SK-N-MC (cell line): Measurements from ENCODE around the gene CTCFL.

Source experiments
- DNase-seq: peaks from one replicate; pipeline ENCODE4 v3.0.0-alpha.2; 2011; ENCODE audit warnings: low read depth, low spot score
- H3K27ac ChIP-seq: fragments of 200-600 bp; sonication (generic); 2 replicates; pipeline ENCODE4 v1.5.1; 2016; ENCODE audit warnings: mixed run types
- H3K36me3 ChIP-seq: fragments of 200-600 bp; sonication (generic); 2 replicates; pipeline ENCODE4 v1.6.1; 2017; ENCODE audit warnings: antibody characterized with exemption, low read length, mixed read lengths; ENCODE audit not compliant: insufficient read depth
- H3K4me3 ChIP-seq: fragments of 200-600 bp; sonication (generic); 2 replicates; pipeline ENCODE4 v1.5.1; 2016
- H3K9ac ChIP-seq: fragments of 200-600 bp; sonication (generic); 2 replicates; pipeline ENCODE4 v1.8.0; 2017; ENCODE audit warnings: mixed run types, mixed read lengths; ENCODE audit not compliant: insufficient read length
- H3K9me3 ChIP-seq: fragments of 200-600 bp; sonication (generic); 2 replicates; pipeline ENCODE4 v1.6.1; 2017; ENCODE audit warnings: low read depth, mild to moderate bottlenecking, antibody characterized with exemption, low read length, moderate library complexity, mixed read lengths
- EZH2 ChIP-seq: fragments of 200-600 bp; sonication (generic); IDR thresholded peaks from one replicate; pipeline ENCODE4 v1.6.1; 2017; ENCODE audit warnings: antibody characterized with exemption
- FOXP2 ChIP-seq: optimal IDR thresholded peaks from 2 replicates; pipeline ENCODE3; 2011; ENCODE audit warnings: mild to moderate bottlenecking, moderate library complexity; ENCODE audit not compliant: insufficient read depth; ENCODE audit errors: extremely low read length, control extremely low read depth
- POLR2AphosphoS5 ChIP-seq: IDR thresholded peaks from 2 replicates; pipeline ENCODE4 v1.6.1; 2012; ENCODE audit warnings: mild to moderate bottlenecking, low read depth, low read length, borderline replicate concordance

The CTCFL gene

GRCh38 chr20:57545927-57546662 is 21.2 kb upstream of the CTCFL start:
- no peak for TF ChIP-seq POLR2AphosphoS5
- TF ChIP-seq FOXP2, result no peak
- no peak for TF ChIP-seq EZH2
- H3K9me3 ChIP-seq, result no peaks in the 10 kb centered on the region
- no peak for DNase-seq
- no peaks in the 10 kb centered on the region for H3K36me3 ChIP-seq
- H3K4me3 ChIP-seq, result no peak overlapping the region
- no peak overlapping the region for H3K9ac ChIP-seq
- H3K27ac ChIP-seq, result no peak overlapping the region

GRCh38 chr20:57544838-57545564 is 20.1 kb upstream of the CTCFL start:
- DNase-seq, result no peak
- Histone ChIP-seq H3K9me3 (no peaks in the 10 kb centered on the region), H3K4me3 (no peak overlapping the region), H3K9ac (no peak overlapping the region), H3K27ac (no peak overlapping the region), H3K36me3 (no peaks in the 10 kb centered on the region)
- TF ChIP-seq POLR2AphosphoS5, result no peak
- TF ChIP-seq EZH2, result no peak
- TF ChIP-seq FOXP2, result no peak

- Histone ChIP-seq H3K9me3 (no peaks in the 10 kb centered on the region), H3K9ac (no peak overlapping the region), H3K4me3 (no peak overlapping the region), H3K36me3 (no peaks in the 10 kb centered on the region), H3K27ac (no peak overlapping the region)
- TF ChIP-seq EZH2, result no peak
- TF ChIP-seq POLR2AphosphoS5, result no peak
- no peak for TF ChIP-seq FOXP2
- DNase-seq, result no peak
These were observed 18.8 kb upstream of the CTCFL start for GRCh38 chr20:57543754-57544153.

- Histone ChIP-seq H3K9me3 (no peaks in the 10 kb centered on the region), H3K4me3 (no peak overlapping the region), H3K36me3 (no peaks in the 10 kb centered on the region), H3K27ac (no peak overlapping the region), H3K9ac (no peak overlapping the region)
- DNase-seq, result no peak
- no peak for TF ChIP-seq FOXP2
- no peak for TF ChIP-seq EZH2
- TF ChIP-seq POLR2AphosphoS5, result no peak
These were observed 16.1 kb upstream of the CTCFL start for GRCh38 chr20:57540890-57541580.

- DNase-seq, result no peak
These were observed 14.9 kb upstream of the CTCFL start for GRCh38 chr20:57539889-57540288.

GRCh38 chr20:57537822-57538221 is 12.9 kb upstream of the CTCFL start:
- DNase-seq, result no peak
- Histone ChIP-seq H3K9ac (no peak overlapping the region), H3K27ac (no peak overlapping the region), H3K4me3 (no peak overlapping the region), H3K9me3 (no peaks in the 10 kb centered on the region), H3K36me3 (no peaks in the 10 kb centered on the region)
- TF ChIP-seq FOXP2 (no peak), EZH2 (no peak), POLR2AphosphoS5 (no peak)

More at GRCh38 chr20:57539889-57540288, 14.9 kb upstream of the CTCFL start:
- Histone ChIP-seq H3K9me3 (no peaks in the 10 kb centered on the region), H3K27ac (no peak overlapping the region), H3K4me3 (no peak overlapping the region), H3K9ac (no peak overlapping the region), H3K36me3 (no peaks in the 10 kb centered on the region)
- TF ChIP-seq EZH2 (no peak), POLR2AphosphoS5 (no peak), FOXP2 (no peak)

GRCh38 chr20:57536771-57537724 is 12.1 kb upstream of the CTCFL start:
- DNase-seq, result no peak
- Histone ChIP-seq H3K27ac (no peak overlapping the region), H3K9ac (no peak overlapping the region), H3K36me3 (no peaks in the 10 kb centered on the region), H3K9me3 (no peaks in the 10 kb centered on the region), H3K4me3 (no peak overlapping the region)
- TF ChIP-seq FOXP2 (no peak), EZH2 (no peak), POLR2AphosphoS5 (no peak)
